HCT116 (cell line): ENCODE measurements around the gene NCAPD2. TPM values are rescaled to one million over a fixed set of nuclear protein-coding genes. Genes with fewer than 3 reads are reported as not detected.

Experiments used
- ATAC-seq: fragments of 200-7000 bp; cut with Tn5 transposase; 2 replicates; pipeline ENCODE4 v1.9.1; 2020; ENCODE audit warnings: mild to moderate bottlenecking, moderate library complexity
- Bru-seq: library from RNA; stranded (reverse); fragments of 400-500 nt; gene quantifications from one replicate; lab custom pipeline; 2021; lab: Mats Ljungman, UMichigan
- BruChase-seq, 2 experiments: library from RNA; stranded (reverse); fragments of 400-500 nt; gene quantifications; one replicate each; lab custom pipeline; 2021; lab: Mats Ljungman, UMichigan
- BruUV-seq: library from RNA; stranded (reverse); fragments of 400-500 nt; replicated peaks from 2 replicates; lab custom pipeline; 2021; lab: Mats Ljungman, UMichigan
- CTCF ChIA-PET: fragments of 300-600 bp; sonication (Branson Sonifier 250); formaldehyde crosslinking; loops from one replicate; lab custom pipeline; 2021; ENCODE audit warnings: antibody characterized with exemption; lab: Charles Lee
- POLR2A ChIA-PET: fragments of 300-600, 350-600 bp; sonication (Branson Sonifier 250); formaldehyde crosslinking; loops from one replicate; lab custom pipeline; 2021; ENCODE audit warnings: antibody characterized with exemption; lab: Charles Lee
- RAD21 ChIA-PET, 2 experiments: fragments of 300-600 bp; sonication (Branson Sonifier 250); formaldehyde crosslinking; loops; one replicate each; lab custom pipeline; 2023; ENCODE audit warnings: low total read pairs in 2 of 2; ENCODE audit not compliant: uncharacterized antibody in 2 of 2, unreplicated experiment in 2 of 2, low non-redundant PET in 1 of 2; lab: Charles Lee
- DNase-seq: peaks from one replicate; pipeline ENCODE4 v3.0.0-alpha.2; 2010; ENCODE audit warnings: low read depth, low spot score
- H2AFZ ChIP-seq: fragments of 200-600 bp; shearing (Covaris generic), sonication (generic); 2 replicates; pipeline ENCODE4 v1.6.1; 2017; ENCODE audit warnings: low read depth, mixed run types, mixed read lengths, antibody characterized with exemption, low read length; ENCODE audit not compliant: poor library complexity, severe bottlenecking
- H3K27ac ChIP-seq: 2 replicates; pipeline ENCODE4 v1.5.1; 2012; ENCODE audit warnings: low read depth, low read length
- H3K27me3 ChIP-seq: fragments of 200-600 bp; sonication (generic); 2 replicates; pipeline ENCODE4 v1.6.1; 2016; ENCODE audit warnings: mixed run types, low read length, mixed read lengths; ENCODE audit not compliant: insufficient read depth
- H3K36me3 ChIP-seq, 2 experiments: fragments of 200-500 bp in 1 of 2; fragments of 200-600 bp in 1 of 2; sonication (Bioruptor generic) in 1 of 2; sonication (generic) in 1 of 2; 2 replicates each; pipeline versions ENCODE4 v1.5.1 to v1.6.1; 2014 to 2016; ENCODE audit warnings: low read length in 2 of 2, inconsistent platforms in 1 of 2, mixed read lengths in 1 of 2, mixed run types in 1 of 2; ENCODE audit not compliant: insufficient read depth in 2 of 2, control insufficient read depth in 1 of 2
- H3K4me1 ChIP-seq, 2 experiments: fragments of 200-600 bp in 1 of 2; sonication (generic) in 1 of 2; 2 replicates each; pipeline versions ENCODE4 v1.5.1 to v1.6.1; 2012 to 2017; ENCODE audit warnings: low read length in 2 of 2, inconsistent platforms in 1 of 2, mild to moderate bottlenecking in 1 of 2, mixed read lengths in 1 of 2, mixed run types in 1 of 2, moderate library complexity in 1 of 2; ENCODE audit not compliant: insufficient read depth in 2 of 2, control insufficient read depth in 1 of 2
- H3K4me2 ChIP-seq: fragments of 200-600 bp; sonication (generic); 2 replicates; pipeline ENCODE4 v1.6.1; 2017; ENCODE audit warnings: mixed run types, low read length, mixed read lengths
- H3K4me3 ChIP-seq, 2 experiments: fragments of 200-600 bp in 1 of 2; sonication (generic) in 1 of 2; replicated peaks in 1 of 2; 2 replicates each; pipeline ENCODE4 v1.5.1; 2011 to 2016; ENCODE audit warnings: low read length in 2 of 2, control low read depth in 1 of 2, low read depth in 1 of 2, mild to moderate bottlenecking in 1 of 2, mixed read lengths in 1 of 2, mixed run types in 1 of 2
- H3K79me2 ChIP-seq: fragments of 200-600 bp; sonication (generic); 2 replicates; pipeline ENCODE4 v1.6.1; 2017; ENCODE audit warnings: mild to moderate bottlenecking, mixed run types, low read length, moderate library complexity, mixed read lengths; ENCODE audit not compliant: insufficient read depth
- H3K9ac ChIP-seq: fragments of 200-600 bp; sonication (generic); 2 replicates; pipeline ENCODE4 v1.6.1; 2016; ENCODE audit warnings: low read length, mixed read lengths
- H3K9me2 ChIP-seq: fragments of 200-600 bp; sonication (generic), shearing (Covaris generic); 2 replicates; pipeline ENCODE4 v1.6.1; 2017; ENCODE audit warnings: mixed run types, mild to moderate bottlenecking, moderate library complexity; ENCODE audit not compliant: insufficient read depth
- H3K9me3 ChIP-seq, 2 experiments: fragments of 200-500 bp in 1 of 2; fragments of 200-600 bp in 1 of 2; sonication (Bioruptor generic) in 1 of 2; sonication (generic) in 1 of 2; 2 replicates each; pipeline ENCODE4 v1.6.1; 2014 to 2017; ENCODE audit warnings: low read length in 2 of 2, mixed read lengths in 2 of 2, inconsistent platforms in 1 of 2, low read depth in 1 of 2, mild to moderate bottlenecking in 1 of 2, mixed run types in 1 of 2, moderate library complexity in 1 of 2; ENCODE audit not compliant: control insufficient read depth in 1 of 2, insufficient read depth in 1 of 2
- H4K20me1 ChIP-seq: fragments of 200-600 bp; sonication (generic), shearing (Covaris generic); 2 replicates; pipeline ENCODE4 v1.6.1; 2017; ENCODE audit warnings: mixed run types, mild to moderate bottlenecking, moderate library complexity; ENCODE audit not compliant: insufficient read depth
- CBX3 ChIP-seq: IDR thresholded peaks from 2 replicates; pipeline ENCODE4 v1.6.1; 2012; ENCODE audit warnings: low read depth
- EGR1 ChIP-seq: IDR thresholded peaks from 2 replicates; pipeline ENCODE4 v1.6.1; 2012; ENCODE audit warnings: low read depth
- EZH2phosphoT487 ChIP-seq: fragments of 200-600 bp; IDR thresholded peaks from 2 replicates; pipeline ENCODE4 v1.6.1; 2018; ENCODE audit warnings: antibody characterized with exemption, borderline replicate concordance
- JUND ChIP-seq: IDR thresholded peaks from 2 replicates; pipeline ENCODE4 v1.6.1; 2012
- POLR2A ChIP-seq: IDR thresholded peaks from 2 replicates; pipeline ENCODE4 v1.7.0; 2011; ENCODE audit warnings: borderline replicate concordance; ENCODE audit not compliant: insufficient read depth, insufficient read length; ENCODE audit errors: extremely low read depth
- POLR2AphosphoS5 ChIP-seq: IDR thresholded peaks from 2 replicates; pipeline ENCODE4 v1.6.1; 2011; ENCODE audit warnings: mild to moderate bottlenecking, low read depth, low read length, moderate library complexity
- SIN3A ChIP-seq: IDR thresholded peaks from 2 replicates; pipeline ENCODE4 v1.6.1; 2012; ENCODE audit warnings: low read depth
- SP1 ChIP-seq: IDR thresholded peaks from 2 replicates; pipeline ENCODE4 v1.6.1; 2012; ENCODE audit warnings: low read depth
- TCF7L2 ChIP-seq: IDR thresholded peaks from 2 replicates; pipeline ENCODE4 v1.7.0; 2011; ENCODE audit warnings: borderline replicate concordance, inconsistent platforms; ENCODE audit not compliant: insufficient read depth, insufficient read length; ENCODE audit errors: extremely low read depth
- YY1 ChIP-seq: IDR thresholded peaks from 2 replicates; pipeline ENCODE4 v1.6.1; 2011; ENCODE audit warnings: low read length, low read depth, moderate library complexity, mild to moderate bottlenecking; ENCODE audit not compliant: insufficient replicate concordance; ENCODE audit errors: extremely low read depth
- intact Hi-C: fragments of 100-400 bp; cut with micrococcal nuclease; formaldehyde crosslinking; loops from 2 replicates; pipeline ENCODE4 v1.10.0; 2022
- long read RNA-seq: library from polyadenylated mRNA; unstranded; transcript quantifications from one replicate; pipeline ENCODE4 v2.0.0, GENCODE V29; 2021; ENCODE audit not compliant: unreplicated experiment
- polyA plus RNA-seq: library from polyadenylated mRNA; unstranded; fragments of >200 nt; gene quantifications from 2 replicates; pipeline ENCODE4 v1.2.1, GENCODE V29; 2012; ENCODE audit warnings: missing spikeins
- total RNA-seq: library from RNA; stranded (reverse); gene quantifications from one replicate; pipeline ENCODE4 v1.2.1, GENCODE V29; 2021; ENCODE audit not compliant: unreplicated experiment
- TF ChIP-seq, protein P1 (sequence below): IDR thresholded peaks from 2 replicates; pipeline ENCODE4 v1.6.1; 2012
- TF ChIP-seq, protein P2 (sequence below): IDR thresholded peaks from 2 replicates; pipeline ENCODE4 v1.6.1; 2012
- TF ChIP-seq, protein P3 (sequence below), 3 experiments: fragments of 200-600 bp in 1 of 3; sonication (generic) in 1 of 3; IDR thresholded peaks in 2 of 3; conservative IDR thresholded peaks in 1 of 3; 2 replicates each; pipeline ENCODE4 v1.5.1; 2012 to 2017; ENCODE audit warnings: low read depth in 2 of 3, low read length in 2 of 3, antibody characterized with exemption in 1 of 3, borderline replicate concordance in 1 of 3, control low read depth in 1 of 3, mild to moderate bottlenecking in 1 of 3, mixed read lengths in 1 of 3, mixed run types in 1 of 3, moderate library complexity in 1 of 3; ENCODE audit not compliant: insufficient read depth in 1 of 3

Gene NCAPD2
- total RNA-seq (177 TPM), Bru-seq, nascent RNA (percentile 91 among the genes with signal in this experiment), BruChase-seq, experiment 1, labeled RNA remaining after a 6-hour chase (percentile 95 among the genes with signal in this experiment), BruChase-seq, experiment 2, labeled RNA remaining after a 2-hour chase (percentile 92 among the genes with signal in this experiment)
- polyA plus RNA-seq = 145 and 172 TPM in 2 replicates
- long read RNA-seq, full-length matches to known transcripts = 81 of 299 reads
- long read RNA-seq, partial matches to known transcripts = 188 of 299 reads
- long read RNA-seq, other reads (novel, unspliced or antisense) = 30 of 299 reads

GRCh38 chr12:6493497-6494257 lies at the start of gene NCAPD2:
Gene NCAPD2, plus strand, starts transcription at chr12:6494102. Its CDS starts 997 bp downstream, at chr12:6495099.
- DNase-seq = peak; percentile 91
- RAD21 ChIA-PET = interaction anchor here in 1 of 2 experiments (0.8 kb wide), 1 partner anchor 23 kb away, joined by 3 read pairs; the partner anchor contains the start of gene VAMP1
- peak; percentile 90 for ATAC-seq
- no peaks in the 10 kb centered on the region for H3K9me3 ChIP-seq
- TF ChIP-seq SIN3A (peak; percentile 92), POLR2AphosphoS5 (peak; percentile 53), YY1 (peak; percentile 22), TCF7L2 (peak; percentile 9), POLR2A (peak; percentile 27), JUND (no peak), EGR1 (peak; percentile 86), CBX3 (peak; percentile 58; the same call in 1 of the 2 replicates), EZH2phosphoT487 (no peak), SP1 (peak; percentile 84)
- TF ChIP-seq, protein P1, sequence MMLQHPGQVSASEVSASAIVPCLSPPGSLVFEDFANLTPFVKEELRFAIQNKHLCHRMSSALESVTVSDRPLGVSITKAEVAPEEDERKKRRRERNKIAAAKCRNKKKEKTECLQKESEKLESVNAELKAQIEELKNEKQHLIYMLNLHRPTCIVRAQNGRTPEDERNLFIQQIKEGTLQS = no peak
- TF ChIP-seq, protein P2, sequence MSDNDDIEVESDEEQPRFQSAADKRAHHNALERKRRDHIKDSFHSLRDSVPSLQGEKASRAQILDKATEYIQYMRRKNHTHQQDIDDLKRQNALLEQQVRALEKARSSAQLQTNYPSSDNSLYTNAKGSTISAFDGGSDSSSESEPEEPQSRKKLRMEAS = peak; percentile 89
- TF ChIP-seq, protein P3, sequence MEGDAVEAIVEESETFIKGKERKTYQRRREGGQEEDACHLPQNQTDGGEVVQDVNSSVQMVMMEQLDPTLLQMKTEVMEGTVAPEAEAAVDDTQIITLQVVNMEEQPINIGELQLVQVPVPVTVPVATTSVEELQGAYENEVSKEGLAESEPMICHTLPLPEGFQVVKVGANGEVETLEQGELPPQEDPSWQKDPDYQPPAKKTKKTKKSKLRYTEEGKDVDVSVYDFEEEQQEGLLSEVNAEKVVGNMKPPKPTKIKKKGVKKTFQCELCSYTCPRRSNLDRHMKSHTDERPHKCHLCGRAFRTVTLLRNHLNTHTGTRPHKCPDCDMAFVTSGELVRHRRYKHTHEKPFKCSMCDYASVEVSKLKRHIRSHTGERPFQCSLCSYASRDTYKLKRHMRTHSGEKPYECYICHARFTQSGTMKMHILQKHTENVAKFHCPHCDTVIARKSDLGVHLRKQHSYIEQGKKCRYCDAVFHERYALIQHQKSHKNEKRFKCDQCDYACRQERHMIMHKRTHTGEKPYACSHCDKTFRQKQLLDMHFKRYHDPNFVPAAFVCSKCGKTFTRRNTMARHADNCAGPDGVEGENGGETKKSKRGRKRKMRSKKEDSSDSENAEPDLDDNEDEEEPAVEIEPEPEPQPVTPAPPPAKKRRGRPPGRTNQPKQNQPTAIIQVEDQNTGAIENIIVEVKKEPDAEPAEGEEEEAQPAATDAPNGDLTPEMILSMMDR (IDR thresholded peaks at IDR 0.05 in 2 of 3, conservative IDR thresholded peaks at IDR 0.05 in 1 of 3; ENCODE audit: borderline replicate concordance in 1 of 3, insufficient read depth in 1 of 3, low read depth in 2 of 3, low read length in 2 of 3) = peak in 1 of 3 experiments; percentile 24; a peak in 2 of 6 replicates
- H3K9me2 ChIP-seq = no peaks in the 10 kb centered on the region
- peak within 1 kb of the TSS; percentile 98 for H3K4me2 ChIP-seq
- H3K4me1 ChIP-seq = peaks cover 12 to 19% of the 10 kb centered on the region in 2 experiments
- peak within 1 kb of the TSS; percentile 86 to 90 for H3K4me3 ChIP-seq
- no TSS peak for BruUV-seq
- POLR2A ChIA-PET = interaction anchor here (0.5 to 1.2 kb wide), 6 partner anchors 12 to 450 kb away, joined by 3 to 12 read pairs (median 4); partner anchors contain the start of genes C12orf57, GAPDH, LAG3 and RNU7-1
- H4K20me1 ChIP-seq = no peaks in the 10 kb centered on the region
- peak within 1 kb of the TSS; percentile 98 for H3K9ac ChIP-seq
- H3K79me2 ChIP-seq = peaks cover 61% of the 10 kb centered on the region
- peaks cover 19 to 36% of the 10 kb centered on the region in 2 experiments for H3K36me3 ChIP-seq
- intact Hi-C loops = loop anchor here (2.0 kb wide), 2 partner anchors 39 to 71 kb away; no protein-coding TSS in a partner anchor
- peak within 1 kb of the TSS; percentile 97 for H3K27ac ChIP-seq
- H2AFZ ChIP-seq = peak within 1 kb of the TSS; percentile 86
- H3K27me3 ChIP-seq = no peaks in the 10 kb centered on the region
- CTCF ChIA-PET = no interaction called here
